ENCODE measurements around the gene STYXL2. TPM values are rescaled to one million over a fixed set of nuclear protein-coding genes. Genes with fewer than 3 reads are reported as not detected.

Gene STYXL2
- total RNA-seq, 1 experiment from 2014 or later, result not detected

- Mint-ChIP-seq H3K9me3 (ENCODE audit: unreplicated experiment) (no peaks in the 10 kb centered on the region), H3K4me1 (ENCODE audit: insufficient read depth, unreplicated experiment) (peaks cover 5% of the 10 kb centered on the region), H3K4me3 (ENCODE audit: unreplicated experiment) (no peak overlapping the region), H3K36me3 (ENCODE audit: insufficient read depth, unreplicated experiment) (no peaks in the 10 kb centered on the region), H3K27ac (ENCODE audit: low read depth, unreplicated experiment) (no peak overlapping the region), H3K27me3 (ENCODE audit: insufficient read depth, unreplicated experiment) (no peaks in the 10 kb centered on the region)
- intact Hi-C loops (cut with micrococcal nuclease), result no loop called here
- ChIA-PET POLR2A (interaction anchor here (0.6 to 5.9 kb wide), 4 partner anchors 150 to 662 kb away, joined by 3 to 93 read pairs (median 3); no protein-coding TSS in a partner anchor), CTCF (interaction anchor here (0.5 to 18.6 kb wide), 43 partner anchors 11 to 1763 kb away, joined by 3 to 1662 read pairs (median 5); partner anchors contain the start of genes ILDR2, POGK, POU2F1 and STYXL2)
- TF ChIP-seq CTCF (IDR thresholded peaks at IDR 0.05; ENCODE audit: unreplicated experiment), result no peak
- DNase-seq (ENCODE audit: unreplicated experiment), result no peak
- no TSS peak for BruUV-seq (replicated peaks)
Observed at GRCh38 chr1:167061073-167061464, 32.8 kb upstream of the STYXL2 start.

GRCh38 chr1:167064621-167065020 is 29.3 kb upstream of the STYXL2 start:
- no peak for TF ChIP-seq CTCF (IDR thresholded peaks at IDR 0.05; ENCODE audit: unreplicated experiment)
- CTCF ChIA-PET, result interaction anchor here (0.5 to 18.6 kb wide), 13 partner anchors 10 to 1703 kb away, joined by 3 to 1662 read pairs (median 4); partner anchors contain the start of gene POU2F1
- no TSS peak for BruUV-seq (replicated peaks)
- Mint-ChIP-seq H3K4me3 (ENCODE audit: unreplicated experiment) (no peak overlapping the region), H3K27me3 (ENCODE audit: insufficient read depth, unreplicated experiment) (no peaks in the 10 kb centered on the region), H3K9me3 (ENCODE audit: unreplicated experiment) (no peaks in the 10 kb centered on the region), H3K36me3 (ENCODE audit: insufficient read depth, unreplicated experiment) (no peaks in the 10 kb centered on the region), H3K27ac (ENCODE audit: low read depth, unreplicated experiment) (no peak overlapping the region), H3K4me1 (ENCODE audit: insufficient read depth, unreplicated experiment) (no peaks in the 10 kb centered on the region)
- POLR2A ChIA-PET, result interaction anchor here (0.5 to 0.9 kb wide), 3 partner anchors 50 to 203 kb away, joined by 3 to 4 read pairs (median 3); no protein-coding TSS in a partner anchor
- DNase-seq (ENCODE audit: unreplicated experiment), result no peak
- intact Hi-C loops (cut with micrococcal nuclease), result no loop called here

- H3K9me3 Mint-ChIP-seq (ENCODE audit: unreplicated experiment), result no peaks in the 10 kb centered on the region
- H3K36me3 Mint-ChIP-seq (ENCODE audit: insufficient read depth, unreplicated experiment), result no peaks in the 10 kb centered on the region
- no TSS peak for BruUV-seq (replicated peaks)
- H3K4me3 Mint-ChIP-seq (ENCODE audit: unreplicated experiment), result no peak overlapping the region
- ChIA-PET POLR2A (interaction anchor here (0.5 to 2.4 kb wide), 3 partner anchors 49 to 358 kb away, joined by 3 to 29 read pairs (median 4); partner anchors contain the start of gene POU2F1), CTCF (interaction anchor here (0.5 to 18.6 kb wide), 27 partner anchors 8 to 1143 kb away, joined by 3 to 1662 read pairs (median 5); partner anchors contain the start of genes POU2F1 and STYXL2)
- intact Hi-C loops (cut with micrococcal nuclease), result no loop called here
- no peak for TF ChIP-seq CTCF (IDR thresholded peaks at IDR 0.05; ENCODE audit: unreplicated experiment)
- DNase-seq (ENCODE audit: unreplicated experiment), result no peak
- H3K27ac Mint-ChIP-seq (ENCODE audit: low read depth, unreplicated experiment), result no peak overlapping the region
- H3K4me1 Mint-ChIP-seq (ENCODE audit: insufficient read depth, unreplicated experiment), result no peaks in the 10 kb centered on the region
- H3K27me3 Mint-ChIP-seq (ENCODE audit: insufficient read depth, unreplicated experiment), result peaks cover 8% of the 10 kb centered on the region
Observed at GRCh38 chr1:167065471-167065870, 28.4 kb upstream of the STYXL2 start.

GRCh38 chr1:167066333-167067122 is 27.3 kb upstream of the STYXL2 start:
- BruUV-seq (replicated peaks), result no TSS peak
- H3K27me3 Mint-ChIP-seq (ENCODE audit: insufficient read depth, unreplicated experiment), result peaks cover 18% of the 10 kb centered on the region
- TF ChIP-seq CTCF (IDR thresholded peaks at IDR 0.05; ENCODE audit: unreplicated experiment), result peak; percentile 100
- ChIA-PET POLR2A (interaction anchor here (0.7 to 2.4 kb wide), 2 partner anchors 154 to 838 kb away, joined by 3 to 29 read pairs; partner anchors contain the start of gene POU2F1), CTCF (interaction anchor here (0.5 to 18.6 kb wide), 73 partner anchors 7 to 1321 kb away, joined by 3 to 1662 read pairs (median 4); partner anchors contain the start of genes POU2F1 and STYXL2)
- no peaks in the 10 kb centered on the region for H3K4me1 Mint-ChIP-seq (ENCODE audit: insufficient read depth, unreplicated experiment)
- no peaks in the 10 kb centered on the region for H3K9me3 Mint-ChIP-seq (ENCODE audit: unreplicated experiment)
- H3K27ac Mint-ChIP-seq (ENCODE audit: low read depth, unreplicated experiment), result peak overlapping the region; percentile 43
- H3K36me3 Mint-ChIP-seq (ENCODE audit: insufficient read depth, unreplicated experiment), result no peaks in the 10 kb centered on the region
- peak; percentile 84 for DNase-seq (ENCODE audit: unreplicated experiment)
- intact Hi-C loops (cut with micrococcal nuclease), result loop anchor here (1.0 to 2.0 kb wide), 8 partner anchors 58 to 468 kb away; partner anchors contain the start of gene POU2F1
- peak overlapping the region; percentile 32 for H3K4me3 Mint-ChIP-seq (ENCODE audit: unreplicated experiment)
